Renal cortical epithelial cell (primary cell): ENCODE measurements around the gene UBR3. TPM values are rescaled to one million over a fixed set of nuclear protein-coding genes. Genes with fewer than 3 reads are reported as not detected.
A peak's percentile ranks its signal among the peaks of the same experiment; 100 is the strongest.
"Not testable (repeated sequence)": the region's sequence is repeated elsewhere in the genome, so short reads cannot be mapped to it uniquely, and the experiment has no call there.

Source experiments
- DNase-seq: peaks from one replicate; pipeline ENCODE4 v3.0.0-alpha.2; 2011; ENCODE audit warnings: low read depth
- total RNA-seq: library from RNA; depleted of rRNA; stranded (reverse); fragments of >200 nt; gene quantifications from 2 replicates; pipeline ENCODE4 v1.2.3, GENCODE V29; 2014

Gene UBR3
- total RNA-seq, 1 donor from 2014 or later = 47.9 TPM

DNA sequence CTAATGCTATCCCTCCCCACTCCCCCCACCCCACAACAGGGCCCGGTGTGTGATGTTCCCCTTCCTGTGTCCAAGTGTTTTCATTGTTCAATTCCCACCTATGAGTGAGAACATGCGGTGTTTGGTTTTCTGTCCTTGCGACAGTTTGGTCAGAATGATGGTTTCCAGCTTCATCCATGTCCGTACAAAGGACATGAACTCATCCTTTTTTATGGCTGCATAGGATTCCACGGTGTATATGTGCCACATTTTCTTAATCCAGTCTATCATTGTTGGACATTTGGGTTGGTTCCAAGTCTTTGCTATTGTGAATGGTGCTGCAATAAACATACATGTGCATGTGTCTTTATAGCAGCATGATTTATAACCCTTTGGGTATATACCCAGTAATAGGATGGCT, 109.4 kb downstream of the UBR3 start:
- DNase-seq = not testable (repeated sequence)

DNA sequence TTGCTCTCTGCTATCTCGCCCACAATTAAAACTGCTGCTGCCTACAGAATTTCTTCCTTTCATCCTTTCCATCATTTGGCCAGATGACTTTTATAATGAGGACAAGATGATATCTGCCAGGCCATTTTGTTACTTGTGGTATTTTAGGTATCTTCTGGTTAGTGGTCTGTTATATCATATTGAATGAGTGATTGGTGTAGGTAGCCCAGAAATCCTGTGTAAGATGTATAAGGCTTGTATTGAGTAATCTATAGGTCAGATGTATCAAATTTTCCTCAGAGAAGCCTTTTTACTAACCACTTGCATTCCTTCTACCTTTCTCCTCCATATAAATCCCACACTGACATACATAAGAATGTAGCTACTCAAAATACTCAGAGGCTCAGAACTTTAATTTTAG, 118.3 kb downstream of the UBR3 start:
- no peak for DNase-seq

DNA sequence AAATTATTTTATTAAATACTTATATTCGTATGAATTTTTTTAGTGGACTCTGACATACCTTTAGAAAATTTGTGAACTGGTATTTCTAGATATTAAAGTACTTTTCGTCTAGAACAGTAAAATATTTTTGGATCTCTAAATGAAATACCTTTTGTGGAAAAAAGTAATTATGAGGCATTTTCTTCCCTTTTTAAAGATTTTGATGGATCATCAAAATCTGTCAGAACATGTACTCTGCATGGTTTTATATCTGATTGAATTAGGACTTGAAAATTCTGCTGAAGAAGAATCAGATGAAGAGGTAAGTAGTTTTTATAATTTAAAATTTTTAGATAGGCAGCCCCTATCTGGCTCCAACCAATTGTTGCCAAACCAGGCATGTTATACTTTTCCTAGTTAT, 118.8 kb downstream of the UBR3 start:
- no peak for DNase-seq

DNA sequence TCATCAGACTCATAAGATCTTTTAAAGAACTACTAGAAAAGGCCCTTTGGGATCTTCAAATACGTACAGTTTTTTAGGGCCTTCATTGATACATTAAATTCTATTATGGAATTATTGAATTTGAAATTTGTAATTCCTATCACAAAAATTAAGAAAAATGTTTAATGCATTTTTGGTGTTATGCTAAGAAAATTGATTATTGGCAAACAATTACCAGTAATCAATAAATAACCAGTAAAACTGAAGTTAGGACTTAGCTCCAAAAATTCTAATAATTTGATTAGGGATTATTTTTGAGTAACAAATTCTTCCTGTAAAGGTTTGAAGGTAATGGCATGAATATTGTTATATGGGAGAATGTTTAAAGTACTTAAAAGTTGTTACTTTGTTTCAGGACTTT, 119.3 kb downstream of the UBR3 start:
- no peak for DNase-seq

DNA sequence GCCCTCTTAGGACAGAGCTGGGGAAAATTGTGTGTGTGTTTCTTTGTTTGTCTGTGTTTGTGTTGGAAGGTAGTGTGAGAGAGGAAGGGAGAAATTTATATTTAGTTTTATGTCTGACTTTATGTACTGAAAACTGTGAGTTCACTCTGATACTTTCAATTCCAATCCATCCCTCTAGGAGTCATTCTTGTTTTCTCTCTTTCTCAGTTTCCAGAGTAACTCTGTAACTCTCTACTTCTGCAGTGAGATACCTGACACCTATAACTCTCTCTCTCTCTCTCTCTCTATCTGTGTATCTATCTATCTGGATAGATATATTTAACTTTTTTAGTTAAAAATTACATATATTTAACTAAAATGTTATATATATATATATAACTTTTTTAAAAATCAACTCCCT, 128.7 kb downstream of the UBR3 start:
- DNase-seq = no peak

DNA sequence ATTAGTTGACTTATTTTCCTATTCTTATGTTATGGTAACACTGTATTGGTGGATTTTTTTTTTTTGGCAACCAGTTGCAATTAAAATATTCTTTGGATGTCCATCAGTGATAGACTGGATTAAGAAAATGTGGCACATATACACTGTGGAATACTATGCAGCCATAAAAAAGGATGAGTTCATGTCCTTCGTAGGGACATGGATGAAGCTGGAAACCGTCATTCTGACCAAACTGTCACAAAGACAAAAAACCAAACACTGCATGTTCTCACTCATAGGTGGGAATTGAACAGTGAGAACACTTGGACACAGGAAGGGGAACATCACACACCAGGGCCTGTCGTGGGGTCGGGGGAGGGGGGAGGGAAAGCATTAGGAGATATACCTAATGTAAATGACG, 130.0 kb downstream of the UBR3 start:
- not testable (repeated sequence) for DNase-seq

DNA sequence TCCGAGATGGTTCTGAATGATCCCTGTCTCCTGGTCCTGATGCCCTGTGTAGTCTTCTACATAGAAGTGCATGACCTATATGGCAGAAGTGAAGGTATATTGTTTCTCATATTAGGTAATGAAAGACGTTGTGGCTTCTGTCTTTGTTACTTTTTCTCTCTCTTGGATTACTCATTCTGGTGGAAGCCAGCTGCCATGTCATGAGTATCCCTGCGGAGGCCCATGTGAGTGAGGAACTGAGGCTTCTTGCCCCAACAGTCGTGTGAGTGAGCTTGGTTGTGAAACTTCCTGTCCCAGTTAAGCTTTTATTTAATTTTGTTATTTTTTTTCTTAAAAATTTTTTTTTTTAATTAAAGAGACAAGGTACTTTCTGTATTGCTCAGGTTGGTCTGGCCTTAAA, 134.7 kb downstream of the UBR3 start:
- peak; percentile 15 for DNase-seq

DNA sequence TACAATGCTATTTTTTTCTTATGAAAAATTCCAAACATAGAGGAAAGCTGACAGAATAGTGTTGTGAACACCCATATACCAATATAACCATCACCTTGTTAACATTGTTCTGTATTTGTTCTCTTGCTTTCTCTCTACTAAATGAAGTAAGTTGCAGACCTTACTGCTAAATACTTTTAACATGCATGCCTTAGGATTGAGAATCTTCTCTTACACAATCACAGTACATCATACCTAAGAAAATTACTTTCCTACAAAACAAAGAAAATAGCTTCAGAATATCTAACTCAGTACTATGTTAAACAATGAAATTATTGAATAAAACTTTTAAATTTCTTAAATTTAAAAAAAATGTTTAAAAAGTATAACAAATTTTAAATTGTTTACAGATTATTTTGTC, 136.5 kb downstream of the UBR3 start:
- DNase-seq = peak; percentile 3

DNA sequence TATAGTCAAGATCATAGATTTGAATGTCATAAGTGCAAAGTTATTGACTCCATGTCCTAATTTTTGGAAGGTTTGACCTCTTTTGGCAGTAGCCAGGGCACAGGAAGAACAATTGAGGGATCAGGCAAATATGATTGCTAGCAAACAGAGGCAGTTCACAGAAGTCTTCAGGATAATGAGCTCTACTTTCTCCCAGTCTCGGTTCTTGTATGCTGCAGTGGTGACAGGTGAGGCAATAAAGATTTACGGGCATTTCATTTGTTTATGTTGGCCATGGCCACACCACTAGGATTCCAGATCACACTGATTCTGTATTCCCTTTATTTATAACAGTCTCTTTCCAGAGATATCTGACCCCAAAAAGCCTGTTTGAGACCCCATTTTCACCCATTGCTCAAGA, 137.5 kb downstream of the UBR3 start:
- peak; percentile 17 for DNase-seq

DNA sequence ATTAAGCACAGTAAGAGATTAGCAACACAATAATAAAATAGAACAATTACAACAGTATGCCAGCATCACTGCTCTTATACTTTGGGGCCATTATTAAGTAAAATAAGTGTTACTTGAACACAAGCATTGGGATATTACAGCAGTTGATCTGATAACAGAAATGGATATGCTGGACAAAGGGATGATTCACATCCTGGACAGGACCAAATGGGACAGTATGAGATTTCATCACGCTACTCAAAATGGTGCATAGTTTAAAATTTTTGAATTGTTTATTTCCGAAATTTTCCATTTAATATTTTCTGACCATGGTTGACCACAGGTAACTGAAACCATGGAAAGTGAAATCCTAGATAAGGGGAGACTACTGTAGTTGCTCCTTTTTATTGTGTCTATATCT, 138.2 kb downstream of the UBR3 start:
- no peak for DNase-seq

DNA sequence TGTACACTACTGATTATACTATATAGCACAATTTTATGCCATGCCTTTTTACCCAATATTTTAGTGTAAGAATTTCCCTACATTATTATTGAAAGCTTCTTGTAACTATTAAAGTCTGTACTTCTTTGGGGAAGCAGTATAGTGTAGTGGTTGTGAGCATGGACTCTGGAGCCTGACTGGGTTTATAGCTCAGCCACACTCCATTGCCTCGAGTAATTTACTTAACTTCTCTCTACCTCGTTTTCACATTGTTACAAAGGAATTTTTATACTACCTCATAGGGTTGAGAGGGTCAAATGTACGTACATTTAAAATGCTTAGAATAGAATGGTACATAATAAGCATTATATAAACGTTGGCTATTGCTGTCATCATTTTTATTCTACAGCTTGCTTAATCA, 139.2 kb downstream of the UBR3 start:
- peak; percentile 25 for DNase-seq

DNA sequence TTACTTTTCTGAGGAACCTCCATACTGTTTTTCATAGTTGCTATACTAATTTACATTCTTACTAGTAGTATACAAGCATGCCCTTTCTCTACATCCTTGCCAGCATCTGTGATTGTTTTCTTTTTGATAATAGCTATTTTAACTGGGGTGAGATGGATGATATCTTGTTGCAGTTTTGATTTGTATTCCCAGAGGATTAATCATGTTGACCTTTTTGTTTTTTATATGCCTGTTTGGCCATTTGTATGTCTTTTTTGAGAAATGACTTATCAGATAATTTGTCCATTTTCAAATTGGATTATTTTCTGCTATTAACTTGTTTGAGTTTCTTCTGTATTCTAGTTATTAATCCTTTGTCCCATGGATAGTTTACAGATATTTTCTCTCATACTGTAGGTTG, 141.5 kb downstream of the UBR3 start:
- DNase-seq = no peak

DNA sequence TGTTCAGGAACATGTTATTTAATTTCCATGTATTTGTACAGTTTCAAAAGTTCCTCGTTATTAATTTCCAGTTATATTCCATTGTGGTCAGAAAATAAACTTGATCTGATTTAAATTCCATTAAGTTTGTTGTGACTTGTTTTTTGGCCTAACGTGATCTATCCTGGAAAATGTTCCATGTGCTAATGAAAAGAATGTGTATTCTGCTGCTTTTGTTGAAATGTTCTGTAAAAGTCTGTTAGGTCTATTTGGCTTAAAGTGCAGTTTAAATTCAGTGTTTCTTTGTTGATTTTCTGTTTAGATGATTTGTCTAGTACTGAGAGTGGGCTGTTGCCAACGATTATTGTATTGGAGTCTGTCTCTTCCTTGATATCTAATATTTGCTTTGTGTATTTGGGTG, 148.0 kb downstream of the UBR3 start:
- DNase-seq = no peak

DNA sequence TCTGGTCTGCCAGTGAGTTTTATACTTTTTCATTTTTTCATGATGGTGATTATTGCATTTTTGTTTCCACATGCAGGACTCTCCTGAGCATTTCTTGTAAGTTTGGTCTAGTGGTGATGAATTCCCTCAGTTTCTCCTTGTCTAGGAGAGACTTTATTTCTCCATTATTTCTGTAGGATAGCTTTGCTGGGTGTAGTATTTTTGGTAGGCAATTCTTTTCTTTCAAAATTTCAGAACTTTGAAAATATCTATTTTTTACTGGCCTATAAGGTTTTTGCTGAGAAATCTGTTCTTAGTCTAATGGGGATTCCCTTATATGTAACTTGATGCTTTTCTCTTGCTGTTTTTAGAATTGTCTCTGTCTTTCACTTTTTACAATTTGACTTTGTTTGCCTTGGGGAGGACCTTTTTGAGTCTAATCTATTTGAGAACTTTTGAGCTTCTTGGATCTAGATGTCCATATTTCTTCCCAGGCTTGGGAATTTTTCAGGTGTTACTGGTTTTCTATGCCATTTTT, 149.1 kb downstream of the UBR3 start:
- no peak for DNase-seq

DNA sequence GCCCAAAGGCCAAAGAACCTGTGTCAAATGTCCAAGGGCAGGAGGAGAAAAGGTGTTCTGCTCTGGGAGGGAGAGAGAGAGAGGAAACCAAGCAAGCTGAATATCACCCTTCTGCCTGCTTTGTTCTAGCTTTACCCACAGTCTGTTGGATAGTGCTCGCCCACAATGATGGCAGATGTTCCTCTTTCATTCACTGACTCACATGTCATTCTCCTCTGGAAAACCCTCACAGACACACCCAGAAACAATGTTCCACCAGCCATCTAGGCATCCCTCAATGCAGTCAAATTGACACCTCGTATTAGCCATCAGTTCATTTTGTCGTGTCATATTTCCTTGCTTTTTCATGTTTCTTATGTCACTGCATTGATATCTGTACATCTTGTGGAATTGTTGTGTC, 150.3 kb downstream of the UBR3 start:
- DNase-seq = no peak

DNA sequence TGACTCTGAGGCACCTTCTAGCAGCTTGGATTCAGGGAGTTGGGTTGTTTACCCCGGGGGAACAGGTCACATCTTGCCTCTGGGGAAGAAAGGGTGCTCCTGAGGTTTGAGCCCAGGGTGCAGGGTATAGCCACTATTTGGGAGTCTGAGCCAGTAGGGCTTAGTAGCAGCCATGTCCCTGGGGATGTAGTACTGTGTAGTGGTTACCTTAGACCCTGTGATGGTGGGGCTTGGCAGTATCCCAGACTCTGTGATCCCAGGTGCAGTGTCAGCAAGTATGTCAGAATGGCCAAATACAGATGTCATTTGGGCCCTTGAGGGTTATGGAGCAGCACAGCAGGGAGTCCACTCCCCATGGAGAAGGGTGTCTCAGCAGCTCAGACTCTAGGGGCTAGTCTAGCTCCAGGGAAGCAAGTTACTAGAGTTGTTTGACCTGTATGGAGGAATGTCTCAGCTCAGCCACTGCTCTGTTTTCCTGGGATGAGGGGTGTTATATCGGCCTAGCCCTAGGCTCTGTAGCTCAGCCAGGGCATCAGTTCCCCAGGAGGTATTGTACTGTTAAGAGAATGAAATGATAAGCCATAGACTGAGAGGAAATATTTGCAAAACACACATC, 151.3 kb downstream of the UBR3 start:
- no peak for DNase-seq

DNA sequence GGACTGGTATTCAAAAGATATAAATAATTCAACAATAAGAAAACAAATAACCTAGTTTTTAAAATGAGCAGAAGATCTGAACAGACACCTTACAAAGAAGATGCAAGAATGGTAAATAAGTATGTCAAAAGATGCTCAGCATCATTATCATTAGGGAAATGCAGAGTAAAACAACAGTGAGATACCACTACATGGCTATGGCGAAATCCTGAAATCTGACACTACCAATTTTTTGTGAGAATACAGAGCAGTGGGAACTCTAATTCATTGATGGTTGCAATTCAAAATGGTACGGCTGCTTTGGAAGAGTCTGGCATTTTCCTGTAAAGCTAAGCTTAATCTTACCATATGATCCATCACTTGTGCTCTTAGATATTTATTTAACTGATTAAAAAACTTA, 151.8 kb downstream of the UBR3 start:
- no peak for DNase-seq

DNA sequence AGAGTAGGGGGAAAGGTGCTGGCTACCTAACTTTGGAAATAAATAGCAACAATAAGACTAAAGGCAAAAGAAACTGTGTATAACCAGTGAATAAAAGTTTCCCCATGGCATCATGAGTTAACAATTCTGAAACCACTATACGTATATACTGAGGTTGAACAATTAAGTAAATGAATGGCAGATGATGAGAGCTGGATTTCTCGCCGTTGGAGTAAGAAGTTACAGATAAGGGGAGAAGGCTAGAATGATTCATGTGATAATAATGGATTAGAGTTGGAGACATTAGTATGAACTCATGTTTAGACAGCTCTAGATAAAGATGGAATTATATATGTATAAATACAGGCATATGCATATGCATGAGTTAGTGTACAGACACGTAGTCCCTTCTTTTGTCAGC, 152.7 kb downstream of the UBR3 start:
- no peak for DNase-seq

DNA sequence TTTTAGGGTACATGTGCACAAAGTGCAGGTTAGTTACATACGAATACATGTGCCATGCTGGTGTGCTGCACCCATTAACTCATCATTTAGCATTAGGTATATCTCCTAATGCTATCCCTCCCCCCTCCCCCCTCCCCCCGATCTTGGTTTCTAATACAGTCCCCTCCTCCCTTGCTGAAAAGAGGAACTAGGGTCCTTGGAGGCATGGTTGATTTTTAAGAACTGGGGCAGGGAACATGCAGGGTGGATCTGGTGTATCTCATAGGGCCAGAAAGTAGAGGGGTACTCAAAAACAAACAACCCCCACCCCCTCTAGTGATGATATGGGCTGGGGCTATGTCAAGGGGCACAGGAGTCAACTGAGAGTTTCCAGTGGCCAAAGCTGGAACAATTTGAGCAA, 153.4 kb downstream of the UBR3 start:
- DNase-seq = no peak

DNA sequence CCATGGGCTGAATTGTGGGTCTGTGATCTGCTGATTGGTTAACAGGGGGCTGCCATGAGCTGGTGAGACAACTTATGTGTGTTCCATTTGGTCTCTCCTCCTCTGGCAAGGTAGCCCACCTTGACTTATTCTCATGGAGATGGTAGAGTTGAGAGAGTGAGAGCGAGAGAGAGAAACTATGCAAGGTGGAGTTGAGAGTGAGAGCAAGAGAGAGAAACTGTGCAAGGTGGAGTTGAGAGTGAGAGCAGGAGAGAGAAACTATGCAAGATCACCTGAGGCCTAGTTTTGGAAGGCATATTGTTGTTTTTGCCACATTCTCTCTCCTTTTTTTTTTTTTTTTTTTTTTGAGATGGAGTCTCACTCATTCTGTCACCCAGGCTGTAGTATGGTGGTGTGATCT, 155.7 kb downstream of the UBR3 start:
- DNase-seq = no peak

DNA sequence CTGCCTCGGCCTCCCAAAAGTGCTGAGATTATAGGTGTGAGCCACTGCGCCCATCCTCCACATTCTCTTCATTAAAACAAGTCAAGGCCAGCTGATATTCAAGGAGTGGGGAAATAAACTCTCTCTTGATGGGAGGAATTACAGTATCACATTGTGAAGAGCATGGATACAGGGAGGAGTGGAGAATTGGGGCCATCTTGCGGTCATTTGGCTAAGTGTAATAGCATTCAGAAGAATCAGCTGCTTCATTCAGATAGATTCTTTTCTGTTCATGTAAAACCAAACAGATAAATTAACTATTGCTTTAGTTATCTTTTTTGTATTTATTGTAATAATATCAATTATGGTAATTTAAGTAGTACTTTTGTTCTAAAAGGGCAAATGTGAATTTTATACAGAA, 156.3 kb downstream of the UBR3 start:
- no peak for DNase-seq

DNA sequence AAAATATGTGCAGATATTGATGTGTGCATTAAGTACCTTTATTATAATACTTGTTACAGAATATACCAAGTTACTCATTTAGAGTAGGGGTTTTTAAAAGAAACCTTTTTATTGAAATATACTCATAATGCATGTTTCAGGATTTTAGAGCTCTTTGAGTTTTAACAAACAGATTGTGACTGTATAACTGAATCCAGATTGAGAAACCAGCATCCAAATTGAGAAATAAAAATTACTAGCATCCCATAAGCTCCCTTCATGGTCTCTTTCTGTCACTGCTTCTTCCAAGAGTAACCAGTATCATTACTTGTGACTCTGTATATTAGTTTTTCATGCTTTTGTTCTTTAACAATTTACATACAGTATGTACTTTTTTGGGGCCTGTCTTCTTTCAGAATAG, 156.9 kb downstream of the UBR3 start:
- DNase-seq = no peak

DNA sequence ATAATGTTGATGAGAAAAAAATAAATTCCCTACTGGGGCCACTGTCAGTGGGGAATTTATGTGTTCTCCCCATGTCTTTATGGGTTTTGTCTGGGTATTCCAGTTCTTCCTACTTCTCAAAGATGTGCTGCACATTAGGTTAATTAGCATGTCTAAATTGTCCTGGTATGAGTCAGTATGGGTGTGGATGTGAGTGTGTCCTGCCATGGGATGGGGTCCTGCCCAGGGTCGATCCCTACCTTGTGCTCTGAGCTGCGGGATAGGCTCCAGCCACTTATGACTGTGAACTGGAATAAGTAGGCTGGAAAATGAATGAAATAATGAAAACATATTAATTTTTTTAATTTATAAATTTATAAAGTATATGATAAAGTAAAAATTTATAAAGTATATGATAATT, 167.5 kb downstream of the UBR3 start:
- DNase-seq = no peak

DNA sequence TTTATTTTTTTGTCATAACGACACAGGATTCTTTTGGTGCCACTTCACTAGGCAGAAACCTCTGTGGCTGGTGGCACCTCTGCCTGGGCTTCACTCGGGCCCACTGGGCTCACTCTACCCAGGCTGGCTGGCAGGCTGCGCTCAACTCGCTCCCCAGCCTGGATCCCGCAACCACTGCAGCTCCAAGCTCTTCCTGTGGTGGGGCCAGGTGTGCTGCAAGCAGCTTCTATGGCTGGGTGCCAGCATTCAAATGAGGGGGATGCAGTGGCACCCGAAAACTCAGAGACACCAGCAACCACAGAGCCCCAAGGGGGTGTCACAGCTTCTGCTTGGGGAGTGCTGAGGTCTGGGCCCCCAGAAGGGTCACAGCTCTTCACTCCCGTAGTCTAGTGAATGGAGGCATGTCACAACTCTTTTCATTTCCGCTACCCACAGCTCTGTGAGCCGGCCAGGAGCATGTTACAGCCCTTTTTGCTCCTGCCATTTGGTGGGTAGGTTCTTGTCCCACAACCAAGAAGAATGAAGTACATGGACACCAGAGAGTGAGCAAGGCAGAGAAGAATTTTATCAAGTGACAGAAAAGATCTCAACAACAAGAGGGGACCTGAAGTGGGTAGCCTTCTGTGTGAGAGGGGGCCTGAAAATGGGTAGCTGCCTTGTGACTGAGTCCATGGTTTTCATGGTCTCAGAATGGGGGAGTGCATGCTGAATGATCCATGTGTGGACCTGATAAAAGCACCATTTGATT, 170.1 kb downstream of the UBR3 start:
- DNase-seq = no peak
